T-helper 1 cell treated with Interleukin-12 subunit alpha and Interleukin-12 subunit beta and Interleukin-4 antibody, amounts not matched to agents 30 μg/mL and 1 μg/mL, for 36 hours (primary cell): ENCODE data around the gene PPBP.
A peak's percentile ranks its signal among the peaks of the same experiment; 100 is the strongest.

Experiments used
- H3K27ac Mint-ChIP-seq: one replicate; pipeline ENCODE4 v1.8.0; 2021; ENCODE audit warnings: mild to moderate bottlenecking, mixed read lengths
- H3K27me3 Mint-ChIP-seq: one replicate; pipeline ENCODE4 v1.8.0; 2021; ENCODE audit warnings: low read depth, mixed read lengths
- H3K36me3 Mint-ChIP-seq: one replicate; pipeline ENCODE4 v1.8.0; 2021; ENCODE audit warnings: low read depth, mixed read lengths
- H3K4me1 Mint-ChIP-seq: one replicate; pipeline ENCODE4 v1.8.0; 2021; ENCODE audit warnings: low read depth, mixed read lengths
- H3K4me3 Mint-ChIP-seq: one replicate; pipeline ENCODE4 v1.8.0; 2021; ENCODE audit warnings: mild to moderate bottlenecking, moderate library complexity, mixed read lengths
- H3K9me3 Mint-ChIP-seq: one replicate; pipeline ENCODE4 v1.8.0; 2021; ENCODE audit warnings: mixed read lengths

Gene PPBP, protein sequence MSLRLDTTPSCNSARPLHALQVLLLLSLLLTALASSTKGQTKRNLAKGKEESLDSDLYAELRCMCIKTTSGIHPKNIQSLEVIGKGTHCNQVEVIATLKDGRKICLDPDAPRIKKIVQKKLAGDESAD

GRCh38 chr4:73988061-73988460 lies at the start of gene PPBP:
Gene PPBP (minus strand): TSS chr4:73988190. CDS start chr4:73988103, 87 bp downstream.
- Mint-ChIP-seq H3K36me3 (no peaks in the 10 kb centered on the region), H3K27ac (no peak within 1 kb of the TSS), H3K4me1 (no peaks in the 10 kb centered on the region), H3K4me3 (no peak within 1 kb of the TSS), H3K9me3 (no peaks in the 10 kb centered on the region), H3K27me3 (no peaks in the 10 kb centered on the region)

DNA sequence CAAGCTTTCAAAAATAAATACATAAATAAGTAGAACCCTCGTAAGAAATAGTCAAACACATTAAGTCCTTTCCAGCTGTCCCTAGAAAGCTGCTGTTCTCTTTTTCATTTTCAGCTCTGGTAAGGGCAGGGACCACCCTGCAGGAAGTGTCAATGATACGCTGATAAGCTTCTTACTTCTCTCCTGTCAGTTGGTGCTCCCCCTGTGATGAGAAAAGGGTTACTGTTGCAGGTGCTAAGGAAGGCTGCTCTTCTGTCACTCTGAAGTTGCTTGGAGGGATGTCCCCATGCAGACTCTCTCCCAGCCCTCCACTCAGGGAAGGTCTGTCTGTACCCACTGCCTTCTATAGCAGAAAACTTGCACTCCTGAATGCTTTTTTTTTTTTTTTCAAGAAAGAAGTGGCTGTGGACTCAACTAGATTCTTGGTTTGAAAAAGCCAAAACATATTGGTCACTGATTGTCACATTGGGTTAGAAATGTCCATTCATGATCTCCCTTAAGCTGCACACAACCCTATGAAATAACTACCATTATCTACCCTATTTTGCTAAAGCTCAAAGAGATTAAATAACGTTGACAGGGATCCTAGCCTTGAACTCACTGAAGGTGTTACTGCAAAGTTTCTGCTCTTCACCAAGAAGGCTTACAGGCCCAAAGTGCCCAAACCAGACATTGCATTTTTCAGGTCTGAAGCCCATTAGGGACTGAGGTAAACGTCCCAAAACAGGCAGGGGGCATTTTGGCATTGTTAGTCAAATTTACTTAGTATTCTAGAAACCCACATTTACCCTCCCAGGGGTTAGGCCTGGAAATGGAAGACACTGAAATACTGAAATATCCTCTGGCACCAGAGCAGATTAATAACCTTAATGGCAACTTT lies 49.3 kb upstream of the PPBP start:
- no peaks in the 10 kb centered on the region for H3K9me3 Mint-ChIP-seq
- H3K27ac Mint-ChIP-seq: no peak overlapping the region
- peaks cover 8% of the 10 kb centered on the region for H3K4me1 Mint-ChIP-seq
- peak overlapping the region; percentile 83 for H3K4me3 Mint-ChIP-seq
- H3K27me3 Mint-ChIP-seq: peaks cover 58% of the 10 kb centered on the region
- H3K36me3 Mint-ChIP-seq: no peaks in the 10 kb centered on the region

DNA sequence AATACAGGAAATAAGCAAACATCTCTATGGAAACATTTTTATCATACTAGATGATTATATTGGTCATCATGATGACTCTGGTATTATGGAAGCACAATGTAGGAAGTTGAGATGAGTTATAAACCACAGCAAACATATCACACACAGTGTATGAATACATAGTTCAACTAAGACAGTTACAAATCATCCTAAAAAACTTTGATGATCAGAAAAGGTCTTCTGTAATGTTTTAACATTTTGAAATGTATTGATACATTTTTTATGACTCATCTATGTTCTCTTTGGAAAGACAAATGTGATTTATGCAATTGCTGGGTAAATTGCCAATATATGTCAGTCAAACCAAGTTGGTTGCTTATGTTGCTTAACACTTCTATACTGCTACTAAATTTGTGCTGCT lies 45.7 kb upstream of the PPBP start:
- Mint-ChIP-seq H3K36me3 (no peaks in the 10 kb centered on the region), H3K9me3 (no peaks in the 10 kb centered on the region), H3K27me3 (peaks cover 27% of the 10 kb centered on the region), H3K4me1 (peaks cover 3% of the 10 kb centered on the region), H3K4me3 (no peak overlapping the region), H3K27ac (no peak overlapping the region)

DNA sequence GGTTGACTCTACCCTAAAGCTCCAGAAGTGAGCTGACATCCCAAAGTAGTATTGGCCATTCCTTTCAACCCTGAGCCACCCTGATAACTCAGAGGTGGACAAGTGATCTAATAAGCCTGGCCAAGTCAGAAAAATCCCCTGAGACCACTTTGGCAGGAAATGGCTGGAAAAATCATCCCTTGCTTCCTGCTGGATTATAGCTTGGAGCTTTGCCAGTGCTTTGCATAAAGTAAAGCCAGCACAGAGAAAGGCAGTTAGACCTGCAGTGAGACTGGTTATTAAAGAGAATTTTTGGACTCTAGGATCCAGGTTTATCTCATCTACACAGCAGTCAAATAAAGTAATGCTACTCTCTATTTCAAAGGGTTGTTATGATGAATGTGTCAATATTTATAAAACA lies 44.1 kb upstream of the PPBP start:
- no peak overlapping the region for H3K4me3 Mint-ChIP-seq
- no peaks in the 10 kb centered on the region for H3K9me3 Mint-ChIP-seq
- H3K4me1 Mint-ChIP-seq: no peaks in the 10 kb centered on the region
- no peak overlapping the region for H3K27ac Mint-ChIP-seq
- H3K36me3 Mint-ChIP-seq: no peaks in the 10 kb centered on the region
- peaks cover 16% of the 10 kb centered on the region for H3K27me3 Mint-ChIP-seq

- Mint-ChIP-seq H3K27me3 (peaks cover 14% of the 10 kb centered on the region), H3K27ac (no peak overlapping the region), H3K4me1 (no peaks in the 10 kb centered on the region), H3K4me3 (no peak overlapping the region), H3K9me3 (no peaks in the 10 kb centered on the region), H3K36me3 (no peaks in the 10 kb centered on the region)
Observed at GRCh38 chr4:74031576-74031975, 43.6 kb upstream of the PPBP start.

- no peaks in the 10 kb centered on the region for H3K36me3 Mint-ChIP-seq
- H3K9me3 Mint-ChIP-seq: no peaks in the 10 kb centered on the region
- H3K4me3 Mint-ChIP-seq: no peak overlapping the region
- H3K27ac Mint-ChIP-seq: no peak overlapping the region
- peaks cover 3% of the 10 kb centered on the region for H3K27me3 Mint-ChIP-seq
- no peaks in the 10 kb centered on the region for H3K4me1 Mint-ChIP-seq
Observed at GRCh38 chr4:74030285-74030684, 42.3 kb upstream of the PPBP start.

DNA sequence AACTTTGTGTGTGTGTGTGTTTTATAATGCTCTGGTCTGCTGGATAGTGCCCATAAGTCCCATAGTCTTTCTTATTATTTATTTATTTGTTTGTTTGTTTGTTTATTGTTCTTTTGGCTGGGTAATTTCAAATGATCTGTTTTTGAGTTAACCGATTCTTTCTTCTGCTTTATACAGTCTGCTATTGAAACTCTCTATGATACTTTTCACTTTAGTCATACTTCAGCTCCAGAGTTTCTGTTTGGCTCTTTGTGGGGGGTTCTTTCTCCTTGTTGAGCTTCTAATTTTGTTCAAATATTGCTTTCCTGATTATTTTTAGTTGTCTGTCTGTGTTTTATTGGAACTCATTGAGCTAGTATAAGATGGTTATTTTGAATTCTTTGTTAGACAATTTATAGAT lies 40.5 kb upstream of the PPBP start:
- H3K9me3 Mint-ChIP-seq: no peaks in the 10 kb centered on the region
- no peak overlapping the region for H3K27ac Mint-ChIP-seq
- no peak overlapping the region for H3K4me3 Mint-ChIP-seq
- no peaks in the 10 kb centered on the region for H3K27me3 Mint-ChIP-seq
- no peaks in the 10 kb centered on the region for H3K36me3 Mint-ChIP-seq
- no peaks in the 10 kb centered on the region for H3K4me1 Mint-ChIP-seq

DNA sequence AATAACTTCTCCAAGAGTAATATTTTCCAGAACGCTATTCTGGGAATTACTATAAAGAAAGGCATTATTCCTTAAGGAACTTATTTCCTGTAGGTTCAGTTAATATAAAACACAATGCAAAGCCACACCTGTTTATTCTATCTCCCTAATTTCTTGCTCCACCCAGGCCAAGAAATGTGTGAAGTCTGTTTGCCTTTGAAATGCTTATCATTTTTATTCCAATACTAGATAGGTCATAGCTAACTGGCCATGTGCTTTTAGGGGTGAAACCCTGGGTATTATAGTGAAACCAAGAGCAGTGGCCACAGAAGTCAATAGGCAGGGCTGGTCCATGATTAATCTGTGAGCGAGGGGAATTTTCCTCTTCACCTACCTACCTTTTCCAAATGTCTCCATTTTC lies 35.7 kb upstream of the PPBP start:
- Mint-ChIP-seq H3K9me3 (no peaks in the 10 kb centered on the region), H3K27ac (no peak overlapping the region), H3K36me3 (no peaks in the 10 kb centered on the region), H3K4me1 (peaks cover under 1% of the 10 kb centered on the region), H3K4me3 (no peak overlapping the region), H3K27me3 (no peaks in the 10 kb centered on the region)

GRCh38 chr4:74021601-74022000 lies 33.6 kb upstream of the PPBP start:
- Mint-ChIP-seq H3K36me3 (no peaks in the 10 kb centered on the region), H3K4me1 (peaks cover 3% of the 10 kb centered on the region), H3K4me3 (no peak overlapping the region), H3K9me3 (no peaks in the 10 kb centered on the region), H3K27me3 (no peaks in the 10 kb centered on the region), H3K27ac (no peak overlapping the region)

DNA sequence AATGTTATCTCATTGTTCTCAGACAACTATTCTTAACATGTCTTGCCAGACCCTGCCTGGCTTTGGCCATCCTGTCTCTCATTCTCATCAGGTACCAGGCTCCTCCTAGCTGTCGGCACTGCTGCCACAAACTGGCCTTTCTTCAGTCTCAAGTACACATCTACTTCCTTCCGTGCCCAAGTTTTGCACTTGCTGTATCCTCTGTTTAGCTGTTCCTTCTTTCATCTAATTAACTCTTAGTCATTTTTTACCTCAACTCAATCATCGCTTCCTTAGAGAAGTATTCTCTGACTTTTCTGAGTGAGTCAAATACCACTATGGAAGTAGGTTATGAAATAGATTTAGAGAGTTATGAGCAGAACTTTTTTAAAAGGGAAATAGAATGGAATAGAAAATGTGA lies 30.8 kb upstream of the PPBP start:
- Mint-ChIP-seq H3K27me3 (no peaks in the 10 kb centered on the region), H3K27ac (no peak overlapping the region), H3K36me3 (no peaks in the 10 kb centered on the region), H3K9me3 (no peaks in the 10 kb centered on the region), H3K4me3 (no peak overlapping the region), H3K4me1 (peaks cover 12% of the 10 kb centered on the region)

DNA sequence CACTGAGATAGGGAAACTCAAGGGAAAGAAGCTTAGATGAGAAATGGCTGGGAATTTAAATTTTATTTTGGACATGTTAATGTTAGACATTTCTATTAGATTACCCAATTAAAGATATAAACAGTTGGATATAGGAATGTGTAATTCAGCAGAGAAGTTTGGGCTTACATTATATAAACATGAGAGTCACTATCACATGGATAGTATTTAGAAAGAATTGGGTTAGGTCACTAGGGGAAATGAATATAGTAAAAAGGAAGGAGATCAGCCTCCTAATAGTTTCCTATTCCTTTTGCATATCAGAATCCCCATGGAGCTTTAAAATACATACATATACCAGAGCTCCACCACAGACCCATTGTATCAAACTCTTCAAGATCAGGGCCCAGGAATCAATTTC lies 30.1 kb upstream of the PPBP start:
- H3K9me3 Mint-ChIP-seq: no peaks in the 10 kb centered on the region
- peaks cover 12% of the 10 kb centered on the region for H3K4me1 Mint-ChIP-seq
- H3K27ac Mint-ChIP-seq: no peak overlapping the region
- H3K36me3 Mint-ChIP-seq: no peaks in the 10 kb centered on the region
- H3K27me3 Mint-ChIP-seq: no peaks in the 10 kb centered on the region
- H3K4me3 Mint-ChIP-seq: no peak overlapping the region

- H3K36me3 Mint-ChIP-seq: no peaks in the 10 kb centered on the region
- H3K4me1 Mint-ChIP-seq: peaks cover 12% of the 10 kb centered on the region
- H3K27me3 Mint-ChIP-seq: no peaks in the 10 kb centered on the region
- H3K27ac Mint-ChIP-seq: no peak overlapping the region
- H3K4me3 Mint-ChIP-seq: no peak overlapping the region
- H3K9me3 Mint-ChIP-seq: no peaks in the 10 kb centered on the region
Observed at GRCh38 chr4:74016068-74016467, 28.1 kb upstream of the PPBP start.

DNA sequence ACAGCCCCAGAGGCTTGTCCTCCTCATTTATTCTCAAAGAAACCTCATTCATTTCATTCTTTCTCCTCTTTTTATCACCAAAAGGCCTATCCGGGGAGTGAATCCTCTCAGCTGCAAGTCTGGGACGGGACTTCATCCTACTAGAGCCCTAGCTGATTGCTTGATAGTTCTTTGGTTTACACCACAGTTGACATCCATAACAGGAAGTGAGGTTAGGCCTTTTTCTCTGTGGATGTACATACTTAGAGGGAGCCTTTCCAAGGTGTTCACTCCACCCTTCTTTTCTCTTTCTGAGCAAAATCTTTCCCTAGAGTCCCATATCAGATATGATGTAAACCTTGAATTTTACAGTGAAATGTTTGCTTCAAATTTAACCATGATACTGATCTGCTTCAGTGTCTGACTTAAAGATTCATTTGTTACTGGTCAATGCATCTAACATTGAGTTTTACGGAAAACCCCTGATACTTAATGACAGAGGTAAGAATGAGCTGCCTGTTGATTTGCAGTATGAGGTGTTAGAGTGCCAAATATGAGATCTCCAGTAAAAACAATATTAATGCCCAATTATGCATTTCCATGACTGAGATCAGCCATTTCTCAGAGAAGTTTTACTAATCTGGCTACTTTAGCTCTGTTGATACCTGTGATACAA lies 27.3 kb upstream of the PPBP start:
- peaks cover 12% of the 10 kb centered on the region for H3K4me1 Mint-ChIP-seq
- no peak overlapping the region for H3K27ac Mint-ChIP-seq
- no peaks in the 10 kb centered on the region for H3K9me3 Mint-ChIP-seq
- no peak overlapping the region for H3K4me3 Mint-ChIP-seq
- H3K36me3 Mint-ChIP-seq: no peaks in the 10 kb centered on the region
- peaks cover 4% of the 10 kb centered on the region for H3K27me3 Mint-ChIP-seq

GRCh38 chr4:74014332-74014731 lies 26.3 kb upstream of the PPBP start:
- peaks cover 4% of the 10 kb centered on the region for H3K27me3 Mint-ChIP-seq
- H3K4me3 Mint-ChIP-seq: no peak overlapping the region
- H3K36me3 Mint-ChIP-seq: no peaks in the 10 kb centered on the region
- H3K4me1 Mint-ChIP-seq: peaks cover 12% of the 10 kb centered on the region
- H3K9me3 Mint-ChIP-seq: no peaks in the 10 kb centered on the region
- no peak overlapping the region for H3K27ac Mint-ChIP-seq

GRCh38 chr4:74013264-74013663 lies 25.3 kb upstream of the PPBP start:
- Mint-ChIP-seq H3K9me3 (no peaks in the 10 kb centered on the region), H3K27ac (no peak overlapping the region), H3K36me3 (no peaks in the 10 kb centered on the region), H3K27me3 (peaks cover 4% of the 10 kb centered on the region), H3K4me3 (no peak overlapping the region), H3K4me1 (peaks cover 10% of the 10 kb centered on the region)
